Upper lobe of right lung (tissue), 1 donor: Measurements from ENCODE around the gene PAOX. TPM values are rescaled to one million over a fixed set of nuclear protein-coding genes. Genes with fewer than 3 reads are reported as not detected.

ENCODE experiments used
- ATAC-seq: fragments of 200-7000 bp; cut with Tn5 transposase; one replicate; pipeline ENCODE4 v1.9.1; 2020; ENCODE audit warnings: mild to moderate bottlenecking, moderate library complexity
- DNase-seq: peaks from one replicate; pipeline ENCODE4 v3.0.0-alpha.2; 2020
- H3K27ac ChIP-seq: fragments of 200-600 bp; one replicate; pipeline ENCODE4 v1.8.0; 2022
- H3K27me3 ChIP-seq: fragments of 200-600 bp; one replicate; pipeline ENCODE4 v1.8.0; 2022; ENCODE audit warnings: mild to moderate bottlenecking
- H3K36me3 ChIP-seq: fragments of 200-600 bp; one replicate; pipeline ENCODE4 v1.8.0; 2022
- H3K4me1 ChIP-seq: fragments of 200-600 bp; one replicate; pipeline ENCODE4 v1.8.0; 2022
- H3K4me3 ChIP-seq: fragments of 200-600 bp; one replicate; pipeline ENCODE4 v1.8.0; 2022; ENCODE audit warnings: mild to moderate bottlenecking
- H3K9me3 ChIP-seq: fragments of 200-600 bp; one replicate; pipeline ENCODE4 v1.8.0; 2022
- CTCF ChIP-seq: fragments of 200-600 bp; IDR thresholded peaks from one replicate; pipeline ENCODE4 v1.8.0; 2022; ENCODE audit warnings: antibody characterized with exemption
- intact Hi-C: fragments of 100-400 bp; cut with DNase I; formaldehyde crosslinking; loops from one replicate; pipeline ENCODE4 v1.11.0; 2022
- total RNA-seq: library from RNA; stranded (reverse); fragmentation: NEBNext Ultra II Directional; extraction: Animal tissue kit (Norgen Biotek cat#: 25700); gene quantifications from one replicate; pipeline ENCODE4 v1.2.1, GENCODE V29; 2021
- donor health status: DM: no; HTN: yes; CAD: no; lungs with severe emphysema.

Gene PAOX
- total RNA-seq, 1 donor from 2014 or later = 6.0 TPM

- no peak for ATAC-seq
- H3K4me3 ChIP-seq = no peak overlapping the region
- no peaks in the 10 kb centered on the region for H3K36me3 ChIP-seq
- intact Hi-C loops = no loop called here
- no peak for DNase-seq
- no peaks in the 10 kb centered on the region for H3K9me3 ChIP-seq
- H3K27me3 ChIP-seq = no peaks in the 10 kb centered on the region
- peaks cover 17% of the 10 kb centered on the region for H3K4me1 ChIP-seq
- no peak for TF ChIP-seq CTCF
- H3K27ac ChIP-seq = no peak overlapping the region
Observed at GRCh38 chr10:133377025-133377817, 1.8 kb upstream of the PAOX start.

GRCh38 chr10:133377818-133378250 lies 1.2 kb upstream of the PAOX start:
- Histone ChIP-seq H3K9me3 (no peaks in the 10 kb centered on the region), H3K36me3 (no peaks in the 10 kb centered on the region), H3K4me3 (peak overlapping the region; percentile 81), H3K4me1 (peaks cover 15% of the 10 kb centered on the region), H3K27me3 (no peaks in the 10 kb centered on the region), H3K27ac (peak overlapping the region; percentile 82)
- intact Hi-C loops = no loop called here
- TF ChIP-seq CTCF = no peak
- ATAC-seq = no peak
- no peak for DNase-seq

GRCh38 chr10:133378251-133379096 lies 588 bp upstream of the PAOX start:
- H3K27ac ChIP-seq = peak overlapping the region; percentile 82
- intact Hi-C loops = no loop called here
- peak overlapping the region; percentile 81 for H3K4me3 ChIP-seq
- peak; percentile 84 for ATAC-seq
- H3K9me3 ChIP-seq = no peaks in the 10 kb centered on the region
- peaks cover 15% of the 10 kb centered on the region for H3K4me1 ChIP-seq
- no peak for TF ChIP-seq CTCF
- H3K36me3 ChIP-seq = no peaks in the 10 kb centered on the region
- DNase-seq = peak; percentile 90
- no peaks in the 10 kb centered on the region for H3K27me3 ChIP-seq

- no peaks in the 10 kb centered on the region for H3K36me3 ChIP-seq
- H3K27ac ChIP-seq = peak overlapping the region; percentile 47
- intact Hi-C loops = no loop called here
- DNase-seq (peak; percentile 73), ATAC-seq (peak; percentile 4)
- peak overlapping the region; percentile 71 for H3K4me3 ChIP-seq
- no peak for TF ChIP-seq CTCF
- no peaks in the 10 kb centered on the region for H3K9me3 ChIP-seq
- no peaks in the 10 kb centered on the region for H3K27me3 ChIP-seq
- H3K4me1 ChIP-seq = peaks cover 8% of the 10 kb centered on the region
Observed at GRCh38 chr10:133379801-133380666, 972 bp downstream of the PAOX start.

- Histone ChIP-seq H3K4me3 (no peak overlapping the region), H3K27me3 (no peaks in the 10 kb centered on the region), H3K4me1 (peaks cover 8% of the 10 kb centered on the region), H3K9me3 (no peaks in the 10 kb centered on the region), H3K36me3 (no peaks in the 10 kb centered on the region), H3K27ac (no peak overlapping the region)
- TF ChIP-seq CTCF = no peak
- intact Hi-C loops = no loop called here
- DNase-seq (no peak), ATAC-seq (no peak)
Observed at GRCh38 chr10:133381036-133381435, 2.0 kb downstream of the PAOX start.
